ENCODE measurements around the gene RTCA. TPM values are rescaled to one million over a fixed set of nuclear protein-coding genes. Genes with fewer than 3 reads are reported as not detected.

The RTCA gene
- total RNA-seq, 1 experiment from 2014 or later: 26.5 TPM

GRCh38 chr1:100279954-100280682, 14.1 kb downstream of the RTCA start:
- peaks cover 31 to 38% of the 10 kb centered on the region in 2 experiments for H3K36me3 ChIP-seq (ENCODE audit: control insufficient read depth in 1 of 2, insufficient read depth in 2 of 2, low read length in 2 of 2)
- no peaks in the 10 kb centered on the region for H3K9me2 ChIP-seq (ENCODE audit: insufficient read depth)
- H3K27me3 ChIP-seq (ENCODE audit: insufficient read depth, low read length): no peaks in the 10 kb centered on the region
- H3K9me3 ChIP-seq (ENCODE audit: control insufficient read depth in 1 of 2, insufficient read depth in 1 of 2, low read depth in 1 of 2, low read length in 2 of 2): no peaks in the 10 kb centered on the region
- ATAC-seq (no peak), DNase-seq (ENCODE audit: low read depth, low spot score) (no peak)
- H2AFZ ChIP-seq (ENCODE audit: low read depth, low read length, poor library complexity, severe bottlenecking): no peak overlapping the region
- ChIA-PET CTCF (no interaction called here), POLR2A (no interaction called here), RAD21 (ENCODE audit: low non-redundant PET in 1 of 2, low total read pairs in 2 of 2, uncharacterized antibody in 2 of 2, unreplicated experiment in 2 of 2) (no interaction called here)
- intact Hi-C loops (cut with micrococcal nuclease): no loop called here
- no peaks in the 10 kb centered on the region; the same call in 1 of the 2 replicates for H4K20me1 ChIP-seq (ENCODE audit: insufficient read depth)
- H3K9ac ChIP-seq (ENCODE audit: low read length): no peak overlapping the region
- TF ChIP-seq REST (IDR thresholded peaks at IDR 0.05; ENCODE audit: low read depth) (no peak), ZFX (IDR thresholded peaks at IDR 0.05) (no peak), POLR2AphosphoS5 (IDR thresholded peaks at IDR 0.05; ENCODE audit: low read depth, low read length) (no peak), SP1 (IDR thresholded peaks at IDR 0.05; ENCODE audit: low read depth) (no peak), CTCF (IDR thresholded peaks at IDR 0.05 in 2 of 3, conservative IDR thresholded peaks at IDR 0.05 in 1 of 3; ENCODE audit: borderline replicate concordance in 1 of 3, insufficient read depth in 1 of 3, low read depth in 2 of 3, low read length in 2 of 3) (no peak), YY1 (IDR thresholded peaks at IDR 0.05; ENCODE audit: extremely low read depth, insufficient replicate concordance, low read depth, low read length) (no peak), EZH2phosphoT487 (IDR thresholded peaks at IDR 0.05; ENCODE audit: borderline replicate concordance) (no peak), ZNF274 (IDR thresholded peaks at IDR 0.05; ENCODE audit: low read depth, low read length) (no peak), TCF7L2 (IDR thresholded peaks at IDR 0.05; ENCODE audit: borderline replicate concordance, extremely low read depth, insufficient read depth, insufficient read length) (no peak), ATF3 (IDR thresholded peaks at IDR 0.05) (no peak), ZBTB33 (IDR thresholded peaks at IDR 0.05; ENCODE audit: extremely low read depth, insufficient replicate concordance, low read length) (no peak)
- no peaks in the 10 kb centered on the region; the same call in 1 of the 2 replicates for H3K79me2 ChIP-seq (ENCODE audit: insufficient read depth, low read length)
- H3K4me1 ChIP-seq (ENCODE audit: control insufficient read depth in 1 of 2, insufficient read depth in 2 of 2, low read length in 2 of 2): no peaks in the 10 kb centered on the region
- H3K4me2 ChIP-seq (ENCODE audit: low read length): no peak overlapping the region
- no peak overlapping the region for H3K4me3 ChIP-seq (replicated peaks in 1 of 2; ENCODE audit: low read depth in 1 of 2, low read length in 2 of 2)
- BruUV-seq (replicated peaks): no TSS peak
- no peak overlapping the region for H3K27ac ChIP-seq (ENCODE audit: low read depth, low read length)
